Measurements from ENCODE around the gene COL27A1.
"Not testable (repeated sequence)": the region's sequence is repeated elsewhere in the genome, so short reads cannot be mapped to it uniquely, and the experiment has no call there.

Gene COL27A1

DNA sequence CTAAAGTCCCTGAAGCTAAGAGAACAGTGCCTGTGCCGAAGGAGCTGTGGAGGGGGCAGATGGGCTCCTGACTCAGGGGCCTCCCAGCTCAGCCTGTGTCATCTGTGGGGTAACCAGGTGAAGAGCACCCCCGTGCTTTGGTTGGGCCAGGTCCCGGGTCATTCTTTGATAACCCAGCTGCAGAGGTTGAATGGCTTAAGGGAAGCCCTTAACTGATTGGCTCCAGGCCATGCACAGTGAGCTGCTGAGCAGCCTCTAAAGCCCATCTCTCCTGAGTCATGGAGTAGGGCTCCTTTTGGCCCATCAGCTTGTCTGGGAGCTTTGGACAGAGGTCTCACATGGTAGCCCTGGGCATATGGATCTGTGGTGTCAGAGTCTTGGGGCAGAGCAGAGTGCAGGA is 28.7 kb downstream of the COL27A1 start:
- DNase-seq (ENCODE audit: low read depth) = no peak

DNA sequence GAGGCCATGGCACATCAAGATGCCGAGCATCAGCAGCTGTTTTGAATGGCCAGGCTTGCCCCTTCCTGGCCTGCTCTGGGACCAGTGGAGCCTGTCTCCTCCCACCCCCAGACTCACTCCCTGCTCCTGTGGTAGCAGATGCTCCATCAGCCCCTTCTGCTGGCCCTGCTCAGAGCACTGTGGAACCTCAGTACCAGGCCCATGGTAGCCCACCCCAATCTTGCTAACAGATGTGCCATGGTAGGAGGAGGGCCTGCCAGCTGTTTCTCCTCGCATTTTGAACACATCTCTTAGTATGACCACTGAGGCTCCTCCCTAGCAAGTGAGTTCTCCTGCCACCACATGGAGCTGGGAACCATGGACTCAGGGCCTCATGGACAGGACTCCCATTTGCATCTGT is 29.5 kb downstream of the COL27A1 start:
- no peak for DNase-seq (ENCODE audit: low read depth)

DNA sequence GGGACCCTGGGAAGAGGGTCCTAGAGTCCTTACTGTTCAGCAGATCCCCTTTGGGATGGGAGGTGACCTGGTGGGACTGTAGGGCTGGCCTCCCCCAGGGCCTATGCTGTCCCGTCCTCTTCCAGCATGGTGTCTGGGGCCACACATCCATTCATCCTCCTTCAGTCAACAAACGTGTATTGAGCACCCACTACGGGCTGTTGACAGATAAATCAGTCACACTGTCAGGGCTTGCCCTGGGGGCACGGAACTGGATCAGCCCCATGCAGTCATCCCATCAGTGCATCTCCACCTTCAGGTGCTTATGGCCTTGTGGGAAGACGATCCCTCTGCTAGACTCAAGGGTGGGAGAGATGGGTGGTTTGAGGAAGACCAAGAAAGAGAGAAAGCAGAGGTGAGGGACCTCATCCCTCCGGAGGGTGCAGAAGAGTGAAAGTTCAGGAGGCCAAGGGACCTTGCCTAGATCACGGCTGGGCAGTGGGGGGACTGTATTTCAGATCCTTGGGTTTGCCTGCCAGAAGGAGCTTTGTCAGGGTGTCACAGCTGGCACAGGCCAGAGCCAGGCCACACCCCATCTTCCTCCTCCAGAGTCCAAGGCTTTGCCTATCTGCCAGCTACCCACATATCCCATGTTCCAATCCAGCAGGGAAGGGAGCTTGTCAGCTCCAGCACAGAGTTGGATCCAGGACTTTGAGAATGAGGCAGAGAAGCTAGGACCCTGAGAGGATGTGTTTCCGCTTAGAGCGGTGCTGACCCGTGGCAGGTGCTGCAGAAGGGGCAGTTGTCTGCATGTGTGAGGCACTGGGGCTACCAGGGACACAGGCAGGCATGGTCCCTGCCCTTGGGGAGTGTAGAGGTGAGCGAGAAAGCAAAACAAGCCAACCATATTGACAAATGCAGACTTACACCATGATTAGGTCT is 30.5 kb downstream of the COL27A1 start:
- no peak for DNase-seq (ENCODE audit: low read depth)

DNA sequence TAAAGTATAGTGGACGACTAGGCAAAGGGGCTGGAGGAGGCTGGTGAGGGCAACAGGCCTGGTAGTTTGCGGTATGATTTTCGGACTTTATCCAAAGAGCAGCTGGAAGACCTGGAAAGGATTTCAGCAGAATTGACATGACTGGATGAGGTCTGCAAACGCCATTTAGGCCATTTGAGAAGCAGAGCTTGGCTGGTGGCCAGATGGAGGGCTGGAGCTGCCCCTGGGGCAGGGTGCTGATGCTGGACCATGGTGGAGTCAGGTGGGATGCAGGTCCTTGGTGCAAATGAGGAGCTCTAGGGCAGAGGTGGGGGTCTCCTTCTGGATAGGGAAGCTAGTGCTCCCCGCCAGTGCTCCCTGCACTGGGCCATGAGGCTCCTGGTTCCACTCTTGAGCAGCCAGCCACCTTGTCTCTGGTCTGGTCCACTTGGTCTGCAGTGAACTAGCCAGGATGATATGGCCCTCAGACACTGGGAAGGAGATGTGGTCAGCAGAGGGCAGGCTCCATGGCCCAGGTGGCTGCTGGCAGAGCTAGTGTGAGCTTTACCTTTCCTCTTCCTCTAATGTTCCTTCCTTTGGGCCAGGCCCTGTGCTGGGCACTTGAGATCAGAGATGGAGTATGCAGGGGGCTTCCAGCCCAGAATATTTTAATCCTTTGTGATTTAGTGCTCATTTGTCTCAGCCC is 31.4 kb downstream of the COL27A1 start:
- DNase-seq (ENCODE audit: low read depth) = no peak

DNA sequence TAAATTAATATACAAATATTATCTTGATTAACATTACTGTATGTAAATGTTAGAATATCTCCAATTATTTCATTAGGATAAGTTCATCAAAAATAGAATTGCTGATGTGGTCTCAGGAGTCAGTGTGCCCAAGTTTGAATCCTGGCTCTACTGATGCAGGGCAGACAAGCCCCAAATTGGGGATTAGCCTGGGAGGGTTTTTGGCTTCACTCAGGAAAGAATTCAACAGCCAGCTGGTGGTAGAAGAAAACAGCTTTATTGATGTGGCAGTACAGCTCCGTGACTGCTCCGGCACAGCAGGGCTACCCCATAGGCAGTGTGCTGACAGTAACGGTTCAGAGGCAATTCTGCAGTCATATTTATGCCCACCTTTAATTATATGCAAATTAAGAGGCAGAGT is 32.5 kb downstream of the COL27A1 start:
- DNase-seq (ENCODE audit: low read depth) = no peak

DNA sequence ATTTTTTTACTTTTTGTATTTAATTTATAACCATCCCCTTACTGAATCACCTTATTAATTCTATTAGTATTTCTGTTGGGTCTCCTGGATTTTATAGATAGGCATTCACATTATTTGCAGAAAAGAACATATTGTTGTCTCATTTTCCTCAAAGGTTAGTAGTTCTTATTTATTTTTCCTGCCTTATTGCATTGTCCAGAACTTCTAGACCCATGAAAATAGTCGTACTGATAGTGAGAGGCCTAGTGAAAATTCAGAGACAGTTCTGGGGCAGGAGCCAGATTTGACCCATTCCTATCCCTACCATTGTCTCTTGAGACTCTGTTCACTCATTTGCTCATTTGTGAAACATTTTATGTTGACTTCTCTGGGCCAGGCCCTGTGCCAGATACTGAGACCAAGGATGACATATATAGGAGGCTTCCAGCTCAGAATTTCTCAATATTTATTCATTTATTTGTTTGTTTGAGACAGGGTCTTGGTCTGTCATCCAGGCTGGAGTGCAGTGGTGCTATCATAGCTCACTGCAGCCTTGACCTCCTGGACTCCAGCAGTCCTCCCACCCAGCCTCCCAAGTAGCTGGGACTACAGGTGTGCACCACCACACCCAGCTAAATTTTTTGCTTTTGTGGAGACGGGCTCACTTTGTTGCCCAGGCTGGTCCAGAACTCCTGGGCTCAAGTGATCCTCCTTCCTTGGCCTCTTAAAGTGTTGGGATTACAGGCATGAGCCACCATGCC is 34.7 kb downstream of the COL27A1 start:
- DNase-seq (ENCODE audit: low read depth) = no peak

DNA sequence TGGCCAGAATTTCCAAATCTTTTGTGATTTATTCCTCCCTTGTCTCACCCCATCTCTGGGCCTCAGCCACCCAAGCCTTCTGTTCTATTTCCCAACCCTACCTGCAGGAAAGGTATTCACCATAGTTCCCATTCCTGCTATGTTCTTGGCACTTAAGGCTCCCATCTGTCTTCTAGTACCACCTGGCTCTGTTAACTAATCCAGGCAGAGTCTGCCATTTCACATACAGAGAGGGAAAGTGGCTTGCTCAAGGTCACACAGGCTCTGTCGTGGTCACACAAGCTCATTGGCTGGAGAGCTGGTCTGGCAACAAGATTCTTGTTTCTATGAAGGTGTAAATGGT is 35.2 kb downstream of the COL27A1 start:
- DNase-seq (ENCODE audit: low read depth) = no peak

DNA sequence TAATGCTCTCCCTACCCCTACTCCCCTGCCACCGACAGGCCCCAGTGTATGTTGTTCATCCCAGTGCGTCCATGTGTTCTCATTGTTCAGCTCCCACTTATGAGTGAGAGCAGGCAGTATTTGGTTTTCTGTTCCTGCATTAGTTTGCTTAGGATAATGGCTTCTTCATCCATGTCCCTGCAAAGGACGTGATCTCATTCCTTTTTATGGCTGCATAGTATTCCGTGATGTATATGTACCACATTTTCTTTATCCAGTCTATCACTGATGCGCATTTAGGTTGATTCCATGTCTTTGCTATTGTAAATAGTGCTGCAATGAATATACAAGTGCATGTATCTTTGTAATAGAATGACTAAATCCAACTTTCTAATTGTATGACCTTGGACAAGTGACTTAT is 36.1 kb downstream of the COL27A1 start:
- DNase-seq (ENCODE audit: low read depth) = not testable (repeated sequence)

DNA sequence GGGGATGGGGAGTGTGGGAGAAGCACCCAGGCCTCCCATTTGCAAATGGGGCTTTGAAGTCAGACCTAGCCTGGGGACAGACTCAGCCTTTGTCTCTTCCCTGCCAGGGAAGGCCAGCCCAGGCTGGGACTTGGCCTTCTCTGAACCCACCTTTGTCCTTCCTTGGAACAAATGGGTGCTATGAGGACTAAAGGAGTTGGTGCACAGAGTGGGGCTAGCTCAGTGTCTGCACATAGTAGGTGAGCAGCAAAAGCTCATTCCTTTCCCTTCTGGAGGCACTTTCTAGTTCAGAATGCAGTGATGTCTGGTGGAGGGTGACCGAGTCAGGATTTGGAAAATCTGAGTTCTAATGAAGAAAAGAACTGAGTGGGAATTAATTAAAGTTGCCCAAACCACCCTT is 37.2 kb downstream of the COL27A1 start:
- DNase-seq (ENCODE audit: low read depth) = no peak

DNA sequence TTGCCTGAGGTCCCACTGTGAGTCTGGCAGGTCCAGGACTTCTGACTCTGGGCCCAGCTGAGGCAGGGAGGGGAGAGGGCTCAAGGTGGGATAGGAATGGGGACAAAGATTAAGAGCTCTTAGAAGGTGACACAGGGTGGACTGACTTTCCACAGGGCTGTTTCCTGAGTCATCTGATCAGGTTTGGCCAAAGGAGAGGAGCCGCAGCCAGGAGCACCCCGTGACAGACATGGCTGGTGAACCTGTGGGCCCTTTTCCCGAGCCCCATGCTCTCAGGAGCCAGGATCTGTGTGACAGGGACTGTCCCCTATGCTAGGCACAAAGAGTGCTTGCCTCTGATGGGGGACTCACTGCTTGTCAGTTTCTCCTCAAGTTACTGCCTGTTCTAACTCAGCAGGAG is 37.8 kb downstream of the COL27A1 start:
- DNase-seq (ENCODE audit: low read depth) = no peak

DNA sequence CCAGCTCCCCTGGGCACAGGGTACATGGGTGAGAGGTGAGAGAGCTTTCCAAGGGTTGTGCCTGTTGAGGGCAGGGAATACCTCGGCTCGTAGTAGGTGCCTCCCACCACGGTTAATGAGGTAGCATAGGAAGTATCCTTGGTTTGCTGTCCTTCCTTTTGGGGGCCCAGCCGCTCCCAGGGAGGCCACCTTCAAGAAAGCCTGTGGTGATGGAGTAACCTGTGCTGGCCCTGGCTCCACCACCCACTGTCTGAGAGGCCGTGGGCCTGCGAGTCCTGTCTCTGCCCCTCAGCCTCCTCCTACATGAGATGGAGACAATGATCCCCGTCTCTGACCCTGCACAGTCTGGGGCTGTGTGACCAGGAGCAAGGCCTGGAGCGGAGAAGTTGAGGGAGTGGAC is 40.8 kb downstream of the COL27A1 start:
- no peak for DNase-seq (ENCODE audit: low read depth)

DNA sequence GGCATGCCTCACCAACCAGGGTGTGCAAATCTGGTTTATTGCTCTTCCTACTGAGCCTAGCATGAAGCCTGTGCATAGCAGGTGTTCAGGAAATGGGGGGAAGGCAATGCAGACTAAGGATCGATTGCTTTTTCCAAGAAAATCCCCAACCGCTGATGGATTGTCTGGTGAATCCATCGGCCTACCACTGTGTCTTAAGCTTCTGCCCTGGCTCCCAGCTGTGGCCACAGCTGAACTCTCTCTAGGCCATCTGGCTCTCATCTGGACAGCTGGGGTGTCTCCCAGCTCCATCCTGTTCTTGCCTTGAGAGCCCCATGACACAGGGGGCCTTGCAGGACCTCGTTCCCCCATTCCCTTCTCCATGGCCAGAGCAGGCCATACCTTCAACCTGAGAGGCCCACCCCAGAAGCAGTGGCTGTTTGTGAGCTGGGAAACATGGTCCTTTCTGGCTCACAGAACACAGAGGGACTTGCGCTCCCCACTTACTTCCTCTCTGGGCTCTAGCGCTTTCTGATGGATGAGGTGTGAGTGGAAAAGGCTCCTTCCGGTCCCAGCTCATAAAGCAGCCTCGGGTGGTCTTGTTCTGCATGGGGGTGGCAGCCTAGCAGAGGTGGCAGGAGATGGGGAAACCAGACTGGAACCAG is 41.8 kb downstream of the COL27A1 start:
- no peak for DNase-seq (ENCODE audit: low read depth)

DNA sequence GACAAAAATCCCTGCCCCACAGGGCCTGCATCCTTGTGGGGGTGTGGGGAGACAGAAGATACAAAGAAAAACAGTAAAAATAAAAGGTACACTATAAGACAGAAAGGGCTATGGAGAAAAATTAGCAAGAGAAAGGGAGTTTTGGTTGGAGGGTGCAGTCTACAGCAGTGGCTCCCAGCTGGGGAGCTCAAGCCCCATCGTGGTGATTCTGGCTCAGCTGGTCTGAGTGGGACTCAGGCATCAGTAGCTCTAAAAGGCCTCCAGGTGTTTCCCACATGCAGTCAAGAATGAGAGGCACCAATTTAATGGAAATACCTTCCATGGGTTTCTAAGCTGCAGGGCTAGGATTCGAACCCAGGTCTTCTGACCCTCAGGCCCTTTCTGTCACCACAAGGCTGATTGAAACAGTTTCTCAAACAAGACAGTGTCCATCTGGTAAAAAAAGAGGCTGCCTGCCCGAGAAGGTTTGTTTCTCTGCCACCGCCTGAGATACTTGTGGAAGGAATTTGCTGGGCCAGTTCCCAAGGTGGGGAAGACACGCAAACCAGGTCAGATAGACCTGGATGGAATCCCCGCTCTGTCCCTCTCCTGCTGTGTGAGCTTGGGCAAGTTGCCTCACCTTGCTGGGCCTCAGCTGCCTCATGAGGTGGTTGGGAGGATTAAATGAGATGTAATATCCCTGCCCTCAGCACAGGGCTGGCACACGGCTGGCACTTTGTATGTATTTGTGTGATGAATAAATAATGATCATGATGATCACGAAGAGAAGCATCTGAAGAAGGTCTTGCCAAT is 43.1 kb downstream of the COL27A1 start:
- no peak for DNase-seq (ENCODE audit: low read depth)

DNA sequence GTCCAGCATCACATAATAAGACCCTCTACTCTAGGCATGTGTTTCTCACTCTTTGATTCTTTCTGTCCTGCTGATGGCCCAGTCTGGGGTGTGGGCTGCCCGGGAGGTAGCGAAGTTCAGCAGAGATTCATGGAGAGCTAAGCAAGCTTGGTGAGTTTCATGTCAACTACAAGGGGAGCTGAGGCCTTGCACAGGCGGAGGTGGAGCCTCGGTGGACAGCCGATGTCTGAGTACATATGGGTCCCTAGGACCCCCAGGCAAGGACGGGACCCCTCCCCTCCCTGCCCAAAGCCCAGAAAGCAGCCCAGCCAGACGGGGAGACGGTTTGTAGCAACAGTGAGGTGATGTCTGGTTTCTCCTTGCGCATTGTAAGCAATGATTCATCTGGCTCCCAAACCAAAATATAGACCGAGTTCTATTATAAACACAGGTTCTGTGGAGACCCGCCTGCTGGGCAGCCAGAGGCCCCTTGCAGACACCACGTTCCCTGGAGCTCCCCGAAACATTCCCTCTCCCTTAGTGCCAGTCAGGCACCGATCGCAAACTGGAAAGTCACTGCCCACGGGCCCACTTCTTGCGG is 45.5 kb downstream of the COL27A1 start:
- DNase-seq (ENCODE audit: low read depth) = no peak

DNA sequence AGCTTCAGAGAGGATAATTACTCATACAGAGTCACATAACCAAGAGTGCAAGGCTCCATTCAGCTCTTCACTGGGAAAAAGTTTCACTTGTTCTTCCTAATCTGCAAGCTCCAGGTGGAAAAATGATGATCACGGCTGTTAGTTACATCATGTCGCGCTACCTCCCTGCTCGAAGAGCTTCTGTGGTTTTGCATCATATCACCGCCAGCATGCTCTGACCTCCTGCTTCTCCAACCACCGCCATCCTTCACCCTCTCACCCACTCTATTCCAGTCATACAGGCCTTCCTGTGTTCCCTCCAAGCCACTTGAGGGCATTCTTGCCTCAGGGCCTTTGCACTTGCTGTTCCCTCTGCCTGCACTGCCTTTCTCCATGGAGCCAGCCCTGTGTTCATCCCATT is 47.1 kb downstream of the COL27A1 start:
- DNase-seq (ENCODE audit: low read depth) = no peak

DNA sequence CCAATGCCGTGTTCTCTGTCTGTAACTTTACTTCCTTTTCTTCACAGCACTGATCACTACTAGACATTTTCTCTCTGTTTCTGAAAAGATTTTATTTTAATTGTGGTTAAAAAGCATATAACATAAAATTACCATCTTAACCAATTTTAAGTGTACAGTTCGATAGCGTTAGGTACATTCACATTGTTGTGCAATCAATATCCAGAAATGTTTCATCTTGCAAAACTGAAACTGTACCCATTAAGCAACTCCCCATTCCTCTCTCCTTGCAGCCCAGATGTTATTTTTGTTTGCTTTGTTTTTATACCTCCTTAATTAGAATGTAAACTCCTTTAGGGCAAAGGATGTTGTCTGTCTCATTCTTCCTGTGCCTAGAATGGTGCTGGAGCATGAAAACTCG is 47.5 kb downstream of the COL27A1 start:
- no peak for DNase-seq (ENCODE audit: low read depth)

DNA sequence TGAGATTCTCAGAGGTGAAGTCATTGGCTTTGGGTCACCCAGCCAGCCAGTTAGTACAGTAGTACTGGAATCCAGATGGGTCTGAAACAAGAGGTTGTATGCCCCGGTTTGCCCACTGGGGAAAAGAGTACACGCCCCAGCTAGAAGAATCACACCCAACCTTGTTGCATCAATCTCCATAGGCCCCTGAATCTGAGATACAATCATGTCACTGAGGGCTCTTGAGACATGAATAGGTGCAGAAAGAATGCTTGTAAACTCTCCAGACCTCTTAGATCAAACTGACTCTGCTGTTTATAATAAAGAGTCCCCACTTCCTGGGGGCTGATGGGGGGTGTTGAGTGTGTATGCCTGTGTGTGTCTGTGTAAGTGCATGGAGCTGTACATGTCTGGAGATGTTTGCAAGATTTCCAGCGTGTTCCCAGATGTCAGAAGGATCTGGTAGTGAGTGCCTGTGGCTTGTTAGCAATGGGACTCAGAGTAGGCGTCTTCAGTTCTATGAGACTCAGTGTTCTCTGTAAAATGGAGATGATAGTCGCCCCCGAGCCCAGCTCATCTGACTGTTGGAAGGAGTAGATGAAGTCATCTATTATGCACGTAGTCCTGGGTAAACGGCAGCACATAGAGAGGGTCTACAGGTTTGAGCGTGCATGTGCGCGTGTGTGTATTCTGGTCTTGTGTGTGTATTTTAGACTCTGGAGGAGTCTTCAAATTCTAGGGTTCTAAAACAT is 48.2 kb downstream of the COL27A1 start:
- DNase-seq (ENCODE audit: low read depth) = no peak

DNA sequence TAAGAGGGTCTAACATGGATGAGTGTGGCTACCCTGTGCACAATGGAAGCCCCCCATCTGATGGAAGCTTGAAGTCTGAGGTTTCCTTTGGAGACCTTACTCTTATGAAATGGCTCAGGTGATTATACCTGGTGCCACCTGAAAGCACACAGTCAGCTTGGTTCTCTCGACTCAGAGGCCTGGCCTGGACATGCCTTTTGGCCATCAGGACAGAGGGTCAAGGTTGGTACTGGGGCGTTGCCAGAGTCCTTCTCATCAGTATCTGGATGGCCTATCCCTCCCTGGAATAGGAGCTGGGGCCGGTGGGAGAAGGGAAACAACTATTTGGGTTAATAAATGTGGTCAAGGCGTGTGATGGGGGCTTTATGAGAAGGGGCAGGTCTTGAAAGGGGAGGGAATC is 48.9 kb downstream of the COL27A1 start:
- DNase-seq (ENCODE audit: low read depth) = no peak

DNA sequence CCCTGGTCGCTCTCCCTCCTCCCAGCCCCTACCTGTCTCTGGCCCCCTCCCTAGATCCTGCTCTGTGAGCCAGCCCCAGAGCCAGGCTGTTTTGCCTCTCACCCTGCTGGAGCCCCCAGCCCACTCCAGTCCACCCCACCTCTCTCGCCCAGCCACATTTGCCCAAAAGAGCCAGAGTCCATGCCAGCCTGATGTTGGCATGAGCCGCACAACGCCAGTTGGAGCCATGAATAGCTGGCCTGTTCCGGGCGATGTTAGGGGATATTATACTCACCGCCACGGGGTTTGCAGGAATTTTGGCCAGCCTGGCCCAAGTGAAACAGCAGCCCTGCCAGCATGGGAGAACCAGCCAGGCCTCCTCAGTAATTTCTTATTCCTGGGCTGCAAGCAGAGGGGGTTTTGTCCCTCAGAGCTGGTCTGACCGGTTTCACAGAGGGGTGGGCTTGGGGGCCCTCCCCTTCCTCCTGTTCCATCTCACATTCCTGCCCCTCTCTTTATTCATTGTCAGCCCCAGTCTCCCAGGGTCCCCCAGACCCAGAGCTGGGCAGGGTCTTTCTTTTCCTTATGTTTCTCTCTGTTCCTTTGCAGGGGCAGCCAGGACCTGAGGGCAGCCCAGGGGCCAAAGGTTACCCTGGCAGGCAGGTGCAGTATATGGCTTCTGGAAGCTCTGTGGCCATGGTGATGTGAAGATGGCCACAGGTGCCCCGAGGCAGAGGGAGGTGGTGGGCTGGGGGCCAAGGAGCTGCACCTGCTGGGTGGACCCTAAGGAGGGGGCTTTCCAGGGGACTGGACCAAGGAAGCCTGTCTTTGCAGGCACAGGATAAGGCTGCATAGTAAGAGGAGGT is 50.1 kb downstream of the COL27A1 start:
- no peak for DNase-seq (ENCODE audit: low read depth)
